GM18511 (cell line): ENCODE measurements around the gene LRRC1.
"Not testable (repeated sequence)": the region's sequence is repeated elsewhere in the genome, so short reads cannot be mapped to it uniquely, and the experiment has no call there.

Experiments used
- ATAC-seq: cut with Tn5 transposase; IDR thresholded peaks from one replicate; pipeline ENCODE4 v1.9.1; 2021; ENCODE audit warnings: mild to moderate bottlenecking, moderate library complexity; ENCODE audit not compliant: unreplicated experiment

The LRRC1 gene

GRCh38 chr6:53792016-53792415 lies 2.8 kb upstream of the LRRC1 start:
- ATAC-seq = no peak

- no peak for ATAC-seq
Observed at GRCh38 chr6:53792973-53793317, 1.9 kb upstream of the LRRC1 start.

- ATAC-seq = no peak
Observed at GRCh38 chr6:53793318-53794136, 1.3 kb upstream of the LRRC1 start.

- peak; percentile 58 for ATAC-seq
Observed at GRCh38 chr6:53794137-53794719, 577 bp upstream of the LRRC1 start.

GRCh38 chr6:53795340-53795701 lies 516 bp downstream of the LRRC1 start:
- ATAC-seq = peak; percentile 29

GRCh38 chr6:53795702-53796450 lies 1.1 kb downstream of the LRRC1 start:
- ATAC-seq = no peak

GRCh38 chr6:53796451-53796780 lies 1.6 kb downstream of the LRRC1 start:
- ATAC-seq = no peak

GRCh38 chr6:53796791-53797190 lies 2.0 kb downstream of the LRRC1 start:
- ATAC-seq = no peak

- ATAC-seq = no peak
Observed at GRCh38 chr6:53797304-53797703, 2.5 kb downstream of the LRRC1 start.

GRCh38 chr6:53799340-53799739 lies 4.5 kb downstream of the LRRC1 start:
- ATAC-seq = no peak

- no peak for ATAC-seq
Observed at GRCh38 chr6:53801022-53801421, 6.2 kb downstream of the LRRC1 start.

- ATAC-seq = no peak
Observed at GRCh38 chr6:53802582-53802981, 7.8 kb downstream of the LRRC1 start.

GRCh38 chr6:53803081-53803860 lies 8.5 kb downstream of the LRRC1 start:
- no peak for ATAC-seq

- no peak for ATAC-seq
Observed at GRCh38 chr6:53805016-53805415, 10.2 kb downstream of the LRRC1 start.

GRCh38 chr6:53805725-53806124 lies 10.9 kb downstream of the LRRC1 start:
- no peak for ATAC-seq

GRCh38 chr6:53807606-53808005 lies 12.8 kb downstream of the LRRC1 start:
- ATAC-seq = not testable (repeated sequence)

- ATAC-seq = no peak
Observed at GRCh38 chr6:53808302-53808881, 13.6 kb downstream of the LRRC1 start.

- no peak for ATAC-seq
Observed at GRCh38 chr6:53809691-53810090, 14.9 kb downstream of the LRRC1 start.

- ATAC-seq = peak; percentile 95
Observed at GRCh38 chr6:53811082-53811481, 16.3 kb downstream of the LRRC1 start.

- ATAC-seq = no peak
Observed at GRCh38 chr6:53811746-53812145, 16.9 kb downstream of the LRRC1 start.

GRCh38 chr6:53813096-53813495 lies 18.3 kb downstream of the LRRC1 start:
- no peak for ATAC-seq
